Activated T-helper 1 cell treated with anti-CD3 and anti-CD28 coated beads, Interleukin-2, amount 50 U/mL, for 16 hours (primary cell): ENCODE measurements around the gene MUC5AC.

Experiments
- DNase-seq, 2 donors: peaks; one replicate each; pipeline ENCODE4 v3.0.0-alpha.2; 2020; ENCODE audit warnings: low read depth in 1 of 2, low spot score in 1 of 2

MUC5AC gene

DNA sequence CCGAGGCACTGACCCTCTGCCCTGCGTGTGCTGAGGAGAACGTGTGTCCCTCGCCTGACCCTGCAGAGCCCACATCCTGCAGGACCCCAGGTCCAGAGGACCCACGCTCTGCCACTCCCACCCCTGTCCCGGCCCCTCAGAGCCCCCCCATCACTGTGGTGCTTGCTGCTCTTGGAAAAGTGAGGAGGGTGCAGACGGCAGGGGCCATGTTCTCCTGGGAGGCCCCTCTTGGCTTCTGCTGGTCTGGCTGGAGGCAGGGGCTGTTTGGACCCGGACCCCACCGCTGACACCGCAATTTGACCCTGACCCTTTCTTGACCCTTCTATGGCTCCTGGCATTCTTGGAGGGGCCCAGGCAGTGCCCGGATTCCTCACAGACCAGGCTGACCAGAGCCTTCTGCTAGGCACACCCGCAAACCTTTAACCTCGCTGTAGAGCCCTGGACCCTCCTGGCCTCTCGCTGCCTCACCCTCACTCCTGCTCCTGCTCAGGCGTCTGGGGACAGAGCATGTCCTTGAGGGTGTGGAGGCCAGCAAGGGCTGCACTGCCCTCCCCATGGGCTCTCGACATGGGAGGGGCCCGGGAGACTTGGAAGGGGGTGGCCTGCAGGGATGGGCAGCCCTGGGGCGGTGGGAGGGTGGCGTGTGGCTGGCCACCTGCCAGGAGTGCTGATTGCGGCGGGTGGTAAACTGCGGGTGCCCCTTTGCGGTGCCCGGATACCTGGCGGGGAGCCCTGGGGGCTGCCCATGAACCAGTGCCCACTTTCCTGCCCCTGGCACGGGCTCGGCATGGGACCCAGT lies 37.0 kb upstream of the MUC5AC start:
- DNase-seq, result no peak

DNA sequence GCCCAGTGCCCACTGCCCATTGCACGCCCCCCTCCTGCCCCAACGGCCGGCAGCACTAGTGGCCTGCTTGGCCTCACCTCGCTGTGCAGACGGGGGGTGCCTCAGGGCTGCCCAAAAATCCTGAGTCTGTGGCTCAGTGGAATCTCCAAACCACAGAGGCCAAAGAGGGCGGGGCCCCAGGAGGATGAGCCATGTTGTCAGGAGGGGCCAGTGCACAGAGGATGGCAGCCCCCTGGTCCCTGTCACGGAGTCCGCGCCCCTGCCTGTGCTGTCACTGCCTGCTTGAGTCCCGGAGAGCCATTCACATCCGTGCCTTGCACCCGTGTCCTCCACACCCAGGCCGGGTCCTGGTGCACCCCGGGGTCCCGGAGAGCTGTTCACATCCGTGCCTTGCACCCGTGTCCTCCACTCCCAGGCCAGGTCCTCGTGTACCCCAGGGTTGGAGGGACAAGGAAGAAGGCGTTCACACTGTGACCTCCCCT lies 36.4 kb upstream of the MUC5AC start:
- DNase-seq, result peak in 1 of 2 donors; percentile 1

DNA sequence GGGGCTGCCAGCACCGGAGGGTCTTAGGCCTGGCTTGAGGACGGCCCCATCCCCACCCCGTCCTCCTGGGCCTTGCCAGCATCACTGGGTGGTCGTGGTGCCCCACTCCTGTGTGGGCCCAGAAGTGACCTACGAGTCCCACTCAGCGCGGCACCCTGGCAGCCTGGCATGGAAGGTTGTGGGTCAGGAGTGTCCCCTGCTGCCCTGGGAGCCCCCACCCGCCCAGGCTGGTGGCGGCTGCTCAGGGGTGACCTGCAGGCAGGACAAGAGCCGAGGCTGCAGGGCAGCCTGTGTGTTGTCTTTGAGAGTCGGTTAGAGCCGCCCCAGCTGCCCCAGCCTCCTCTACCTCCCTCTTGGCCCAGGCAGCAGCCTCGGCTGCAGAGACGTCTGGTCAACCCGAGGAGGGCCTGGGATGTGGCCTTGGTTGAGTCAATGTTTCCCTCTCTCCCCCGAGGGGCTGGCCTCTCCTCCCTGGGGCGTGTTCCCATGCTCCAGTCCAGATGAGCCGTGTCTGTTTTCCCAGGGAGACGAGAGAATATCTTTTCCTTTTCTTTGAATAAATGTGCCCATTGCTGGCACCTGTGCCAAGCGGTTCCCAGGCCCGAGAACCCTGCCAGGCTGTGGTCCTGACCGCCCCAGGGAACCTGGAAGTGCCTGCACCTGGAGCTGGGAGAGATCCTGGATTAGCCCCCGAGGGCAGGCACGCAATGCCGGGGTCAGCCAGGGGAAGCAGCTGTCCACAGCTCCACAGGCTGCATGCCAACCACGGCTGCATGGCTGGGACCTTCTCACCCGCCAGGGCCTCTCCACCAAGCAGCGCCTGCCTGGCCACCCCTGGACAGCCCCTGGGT lies 35.7 kb upstream of the MUC5AC start:
- DNase-seq, result no peak

DNA sequence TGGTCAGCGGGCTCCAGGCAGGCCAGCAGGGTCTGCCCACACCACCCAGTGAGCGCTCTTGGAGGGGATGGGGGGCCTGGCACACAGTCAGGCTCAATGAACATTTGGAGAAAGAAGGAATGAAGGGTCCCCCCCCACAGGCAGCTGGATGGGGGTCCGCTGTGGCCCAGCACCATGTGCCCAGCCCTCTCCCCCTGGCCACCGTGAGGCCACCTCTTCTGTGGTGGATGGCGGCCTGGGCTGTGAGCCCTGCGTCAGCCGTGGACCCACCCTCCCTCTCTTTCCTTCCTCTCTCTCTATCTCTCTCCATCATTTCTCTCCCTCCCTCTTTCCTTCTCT lies 35.1 kb upstream of the MUC5AC start:
- no peak for DNase-seq

DNA sequence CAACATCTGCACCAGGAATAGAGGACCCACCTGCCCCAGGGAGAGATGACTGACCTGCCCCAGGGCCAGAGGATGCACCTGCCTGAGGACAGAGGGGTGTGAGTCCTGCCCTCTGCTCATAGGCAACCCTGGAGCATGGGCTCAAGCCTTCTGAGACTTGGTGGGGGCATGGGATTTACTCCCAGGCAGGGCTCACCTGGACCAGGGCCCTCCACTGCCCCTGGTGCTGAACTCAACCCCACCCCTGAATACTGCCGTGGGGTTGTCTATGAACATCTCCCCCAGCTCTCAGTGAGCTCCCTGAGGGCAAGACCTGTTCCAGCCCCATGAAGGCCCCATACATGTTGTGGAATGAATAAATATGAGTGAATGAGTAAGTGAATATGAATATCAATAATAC lies 33.8 kb upstream of the MUC5AC start:
- DNase-seq, result no peak

DNA sequence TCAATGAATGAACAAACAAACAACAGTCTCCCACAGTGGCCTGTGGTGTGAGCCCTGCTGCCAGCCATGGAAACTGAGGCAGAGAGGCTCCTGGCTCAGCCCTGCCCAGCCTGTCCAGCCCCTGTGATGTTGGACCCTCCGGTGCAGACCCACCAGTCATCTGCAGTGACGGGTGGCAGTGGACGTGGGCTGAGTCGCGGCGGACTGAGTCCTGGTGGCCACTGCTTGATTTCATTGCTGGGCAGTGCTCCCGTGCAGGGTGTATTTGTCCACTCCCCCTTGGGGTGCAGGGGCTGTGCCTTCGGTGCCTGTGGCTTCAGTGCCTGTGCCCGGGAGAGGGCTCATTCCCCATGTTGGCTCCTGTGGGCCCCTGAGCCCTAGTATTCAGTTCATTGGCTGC lies 31.9 kb upstream of the MUC5AC start:
- no peak for DNase-seq

DNA sequence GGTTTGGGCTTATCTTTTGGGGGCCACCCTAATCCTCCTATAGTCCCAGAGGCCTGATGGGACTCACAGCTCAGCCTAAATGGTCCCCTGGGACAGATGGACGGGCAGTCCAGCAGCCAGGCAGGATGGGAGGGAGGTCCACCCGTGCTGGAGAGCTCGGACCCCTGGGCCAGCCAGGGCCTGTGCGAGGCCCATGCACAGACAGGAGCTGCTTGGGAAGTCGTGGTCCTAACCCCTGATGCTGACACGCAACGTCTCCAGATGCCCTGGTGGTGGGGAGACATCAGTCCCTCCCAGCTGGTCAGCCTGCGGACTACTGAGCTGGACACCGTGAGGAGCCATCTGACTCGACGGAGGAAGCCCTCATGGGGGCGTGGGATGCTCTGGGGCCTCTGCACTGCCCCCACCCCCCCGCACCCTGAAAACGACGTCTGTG lies 31.2 kb upstream of the MUC5AC start:
- no peak for DNase-seq

DNA sequence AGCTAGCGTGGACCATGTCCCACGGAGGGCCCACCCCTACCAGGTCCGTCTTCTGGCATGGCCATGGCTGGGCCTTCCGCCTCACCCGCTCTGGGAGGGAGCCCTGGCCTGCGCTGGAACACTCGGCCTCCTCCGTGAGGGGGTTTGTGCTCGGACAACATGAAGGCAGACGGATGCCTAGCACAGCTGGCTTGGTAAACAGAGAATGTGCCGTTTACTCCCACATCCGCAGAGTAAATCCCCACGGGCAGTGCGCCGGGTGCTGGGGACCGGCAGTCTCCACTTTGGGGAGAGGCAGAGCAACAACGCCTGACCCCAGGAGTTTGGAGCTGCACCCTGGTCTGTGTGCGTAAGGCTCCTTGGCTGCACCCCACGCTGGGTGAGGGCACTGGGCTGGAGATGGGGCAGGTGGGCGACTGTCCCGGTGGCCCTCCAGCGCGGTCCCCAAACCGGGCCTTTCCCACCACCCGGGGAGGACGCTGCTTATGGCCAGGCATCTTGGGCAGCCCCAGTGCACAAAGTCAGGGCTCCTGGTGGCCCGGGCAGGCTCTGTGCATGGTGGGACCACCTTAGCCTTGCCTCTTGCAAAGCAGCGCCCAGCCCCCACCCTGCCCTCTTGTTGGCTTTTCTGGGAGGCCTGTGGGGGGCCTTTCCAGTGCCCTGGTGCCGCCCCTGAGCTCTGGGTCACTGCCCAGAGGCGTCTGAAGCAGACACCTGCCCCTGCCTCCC lies 30.7 kb upstream of the MUC5AC start:
- DNase-seq, result no peak

DNA sequence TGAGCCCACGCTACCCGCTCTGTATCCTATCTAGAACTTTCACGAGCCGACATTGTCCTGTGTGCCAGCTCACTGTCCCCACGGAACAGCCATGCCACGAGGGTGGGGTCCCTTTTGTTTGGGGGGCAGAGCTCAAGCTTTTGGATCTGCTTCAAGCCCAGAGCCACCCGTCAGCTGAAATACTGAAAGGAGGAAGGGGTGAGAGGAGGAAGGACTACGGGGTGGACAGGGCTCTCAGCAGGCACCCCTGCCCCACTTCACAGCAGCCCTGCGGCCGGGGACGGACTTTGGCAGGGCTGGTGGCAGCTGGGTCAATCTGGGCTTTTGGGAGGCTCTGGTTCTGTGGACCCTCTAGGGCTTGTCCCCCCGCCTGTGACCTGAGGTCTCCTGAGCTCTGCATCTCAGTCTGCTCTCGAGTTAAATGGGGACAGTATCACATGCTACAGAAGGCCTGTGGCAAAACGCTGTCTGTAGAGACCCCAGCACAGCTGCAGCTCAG lies 30.0 kb upstream of the MUC5AC start:
- no peak for DNase-seq

DNA sequence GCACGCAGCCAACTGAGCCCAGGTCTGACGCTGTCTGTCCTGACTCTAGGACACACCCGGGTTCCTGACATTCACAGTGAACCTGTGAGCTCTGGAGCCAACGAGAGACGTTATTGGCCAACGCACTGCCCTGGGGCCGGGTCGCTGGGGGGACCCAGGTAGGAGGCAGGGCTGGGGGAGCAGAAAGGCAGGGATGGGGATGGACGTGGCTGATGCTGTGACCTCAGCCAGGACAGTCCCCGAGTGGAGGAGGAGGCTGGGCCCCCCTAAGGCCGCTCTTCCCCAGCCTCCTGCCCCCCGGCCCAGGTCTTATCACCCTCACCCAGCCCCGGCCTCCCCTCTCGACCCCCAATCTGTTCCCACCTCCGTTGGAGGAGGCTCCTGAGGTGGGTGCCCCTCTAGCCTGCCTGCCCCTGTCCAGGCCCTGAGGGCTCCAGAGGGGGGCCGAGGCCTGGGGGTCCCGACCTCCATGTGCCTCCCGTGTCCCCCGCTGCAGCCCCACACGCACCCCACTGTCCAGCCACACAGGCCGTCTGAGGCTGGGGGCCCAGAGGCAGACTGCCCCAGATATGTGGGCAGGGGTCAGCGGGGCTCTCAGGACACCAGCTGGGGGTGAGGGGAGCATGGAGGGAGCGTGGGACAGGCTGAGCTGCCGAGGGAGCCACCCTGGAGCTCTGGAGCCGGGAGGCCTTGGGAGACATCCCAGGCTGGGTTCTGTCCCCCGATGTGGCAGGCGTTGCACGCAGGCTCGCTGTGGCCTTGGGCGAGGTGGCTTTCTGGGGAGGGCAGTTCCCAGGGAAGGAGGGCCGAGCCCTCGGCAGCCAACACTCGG lies 29.2 kb upstream of the MUC5AC start:
- DNase-seq, result no peak

DNA sequence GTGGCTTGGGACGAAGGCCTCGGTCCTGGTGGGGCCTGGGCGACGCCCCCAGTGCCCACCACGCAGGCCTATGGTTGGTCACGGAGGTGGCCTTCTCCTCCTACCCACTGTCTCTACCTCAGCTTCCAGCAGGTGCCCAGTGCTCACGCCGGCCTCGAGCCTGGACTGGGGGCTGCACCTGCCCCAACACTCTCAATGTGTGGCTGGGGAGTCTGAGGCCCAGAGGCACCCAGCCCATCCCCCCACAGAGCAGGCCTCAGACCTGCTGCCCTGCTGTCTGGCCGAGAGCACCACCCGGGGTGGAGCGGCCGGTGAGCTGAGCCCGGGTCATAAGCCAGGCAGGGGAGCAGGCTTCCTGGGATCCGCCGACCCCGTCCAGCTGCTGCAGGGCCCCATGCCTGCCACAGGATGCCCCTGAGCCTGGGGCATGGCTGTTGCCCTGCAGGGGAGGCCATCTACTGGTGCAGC lies 28.6 kb upstream of the MUC5AC start:
- no peak for DNase-seq

DNA sequence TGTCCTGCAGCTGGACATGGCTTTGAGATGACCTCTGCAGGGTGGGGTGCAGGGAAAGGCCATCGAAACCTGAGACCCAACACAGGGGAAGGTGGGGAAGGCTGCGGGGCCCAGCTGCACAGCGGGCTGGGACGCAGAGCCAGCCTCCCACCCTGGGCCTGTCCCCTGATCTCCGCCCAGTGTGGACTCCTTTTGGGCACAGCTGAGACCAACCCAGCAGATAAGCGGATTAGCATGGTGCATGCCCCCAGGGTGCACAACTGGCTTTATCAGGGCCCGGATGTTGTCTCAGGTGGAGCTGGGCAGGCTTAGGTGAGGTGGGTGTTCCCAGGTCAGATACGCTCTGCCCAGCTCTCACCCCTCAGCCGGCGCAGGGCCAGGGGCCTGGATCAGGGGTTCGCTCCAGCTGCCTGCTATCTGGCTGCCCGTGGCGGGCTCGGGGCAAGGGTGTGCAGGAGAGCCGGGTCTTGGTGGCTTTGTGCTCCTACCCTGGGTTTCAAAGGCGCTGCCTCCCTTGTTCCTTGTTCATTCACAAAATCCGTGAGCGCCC lies 28.1 kb upstream of the MUC5AC start:
- DNase-seq, result no peak

DNA sequence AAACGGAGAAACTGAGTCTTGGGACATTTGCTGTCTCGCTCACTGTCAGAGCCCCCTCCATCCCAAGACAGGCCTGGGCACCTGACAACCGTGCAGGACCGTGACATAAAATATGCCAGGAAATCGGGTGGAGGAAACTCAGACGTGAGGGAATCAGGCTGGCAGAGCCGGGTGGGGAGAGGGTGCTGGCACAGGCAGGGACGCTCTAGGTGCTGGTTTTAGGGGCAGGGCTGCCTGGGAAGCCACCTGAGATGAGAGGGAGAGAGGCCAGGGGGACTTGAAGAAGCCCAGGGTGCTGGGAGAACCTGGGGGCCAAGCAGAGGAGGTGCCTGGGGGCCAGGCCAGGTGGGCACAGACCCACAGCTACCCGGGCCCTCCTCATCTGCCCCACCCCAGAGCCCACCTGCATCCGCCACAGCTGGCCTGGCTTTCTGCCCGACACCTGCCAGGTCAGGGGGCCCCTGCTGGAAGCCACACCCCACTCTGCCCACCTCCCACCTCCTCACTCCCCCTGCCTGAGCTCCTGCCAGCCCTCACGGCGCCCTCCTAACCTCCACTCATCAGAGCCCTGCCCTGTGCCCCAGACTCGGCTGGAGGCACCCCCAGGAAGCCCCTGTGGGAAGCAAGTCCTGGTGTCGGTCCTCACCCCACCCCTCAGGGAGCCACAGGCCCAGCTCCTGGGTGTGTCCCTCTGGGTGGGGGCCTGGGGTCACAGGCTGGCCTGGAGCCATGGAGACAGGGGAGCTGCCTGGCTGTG lies 27.3 kb upstream of the MUC5AC start:
- no peak for DNase-seq

DNA sequence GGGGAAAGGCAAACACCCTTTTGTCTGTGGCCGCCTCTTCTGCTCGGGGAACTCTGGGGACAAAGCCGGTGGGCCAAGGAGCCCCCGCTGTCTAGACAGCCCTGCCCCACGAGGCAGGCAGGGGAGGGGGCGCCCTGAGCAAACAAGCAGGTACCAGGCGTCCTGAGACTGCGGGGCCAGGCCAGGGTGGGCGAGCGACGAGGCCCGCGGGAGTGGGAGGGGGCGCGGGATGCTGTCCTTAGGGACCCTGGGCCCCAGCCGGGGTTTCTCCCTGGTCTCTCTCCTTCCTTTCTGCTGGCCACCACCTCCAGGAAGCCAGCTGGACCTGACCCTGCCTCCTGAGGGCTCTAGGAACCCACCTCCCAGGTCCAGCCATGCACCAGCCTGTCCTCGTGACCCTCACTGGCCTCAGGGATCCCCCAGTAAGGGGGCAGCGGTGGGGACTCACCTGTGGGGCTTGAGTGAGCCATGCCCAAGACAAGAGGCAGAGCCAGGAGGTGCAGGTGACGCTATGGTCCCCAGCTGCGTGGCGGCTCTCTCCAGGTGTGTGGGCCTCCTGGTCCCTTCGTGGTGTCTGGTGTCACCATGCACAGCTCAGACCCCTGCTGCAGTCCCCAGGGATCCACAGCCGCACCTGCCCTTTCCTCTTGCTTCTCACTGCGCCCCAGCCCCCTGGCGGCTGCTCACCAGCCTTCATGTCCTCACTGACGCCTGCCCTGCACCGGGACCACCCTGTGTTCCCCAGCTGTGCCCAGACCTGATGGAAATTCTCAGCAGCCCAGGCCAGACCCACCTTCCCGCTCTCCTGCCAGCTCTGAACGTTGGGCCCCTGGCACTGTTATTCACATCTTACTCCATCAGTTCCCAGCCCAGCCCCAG lies 26.5 kb upstream of the MUC5AC start:
- DNase-seq, result no peak

DNA sequence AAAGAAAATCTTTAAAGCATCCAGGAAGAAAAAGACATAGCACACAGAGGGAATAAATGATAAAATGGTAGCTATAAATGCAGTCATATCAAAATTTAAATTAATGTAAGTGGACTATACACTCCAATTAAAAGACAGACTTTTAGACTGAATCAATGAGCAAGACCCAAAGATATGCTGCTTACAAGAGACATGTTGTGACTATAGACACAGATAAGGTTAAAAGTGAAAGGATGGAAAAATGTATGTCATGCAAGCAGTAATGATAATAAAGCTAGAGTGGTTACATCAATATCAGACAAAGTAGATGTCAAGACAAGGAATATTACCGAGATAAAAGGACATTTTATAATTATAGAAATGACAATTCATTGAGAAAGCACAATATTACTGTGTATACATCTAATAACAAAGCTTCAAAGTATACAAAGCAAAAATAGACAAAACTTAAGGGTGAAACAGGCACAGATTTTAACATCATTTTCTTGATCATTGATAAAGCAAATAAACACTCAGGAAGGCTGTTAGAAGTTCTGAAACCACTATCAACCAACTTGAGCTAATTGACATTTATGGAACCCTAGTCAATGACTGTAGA lies 22.8 kb upstream of the MUC5AC start:
- no peak for DNase-seq

DNA sequence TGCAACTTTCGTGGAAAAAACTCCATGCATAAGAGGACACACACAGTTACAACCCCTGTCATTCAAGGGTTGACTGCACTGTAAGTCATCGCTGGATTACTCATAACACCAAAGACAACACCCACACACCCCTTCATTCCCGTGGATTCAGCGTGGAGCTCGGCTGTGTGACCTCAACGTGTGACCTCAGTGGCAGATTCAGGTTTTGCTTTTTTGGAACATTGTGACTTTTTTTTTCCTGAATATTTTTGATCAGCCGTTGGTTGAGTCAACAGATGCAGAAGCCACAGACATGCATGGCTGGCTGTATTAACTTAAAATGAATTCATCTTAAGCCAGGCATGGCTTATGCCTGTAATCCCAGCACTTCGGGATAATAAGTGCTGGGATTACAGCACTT lies 19.7 kb upstream of the MUC5AC start:
- DNase-seq, result no peak

DNA sequence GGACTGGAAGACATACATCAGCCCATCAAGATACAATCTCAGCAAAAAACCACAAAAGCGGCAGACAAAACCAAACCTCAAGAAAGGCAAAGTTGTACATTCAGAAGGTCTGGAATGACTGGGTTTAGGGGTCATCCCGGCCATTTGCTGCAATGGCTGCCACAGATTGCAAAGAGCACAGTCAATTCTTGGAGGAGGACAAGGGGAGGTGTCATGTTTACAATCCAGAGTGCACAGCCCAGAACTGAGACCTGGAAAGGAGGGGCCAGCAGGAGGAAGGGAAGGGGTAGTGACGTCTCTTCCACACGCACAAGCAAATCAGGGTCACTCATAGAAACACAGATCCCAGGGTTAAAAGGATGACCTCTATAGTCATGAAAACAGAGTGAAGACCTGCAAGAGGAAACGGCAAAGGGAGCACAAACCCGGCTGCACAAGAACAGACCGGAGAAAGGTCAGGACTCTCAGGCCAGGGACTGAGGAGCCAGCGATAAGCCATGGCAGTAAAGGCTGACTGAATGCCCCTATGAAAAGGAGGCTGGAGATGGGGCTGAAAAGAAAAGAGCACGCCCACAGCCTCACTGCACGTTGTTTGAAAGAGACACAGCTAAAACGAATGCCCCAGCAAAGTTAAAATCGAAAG lies 18.2 kb upstream of the MUC5AC start:
- DNase-seq, result no peak
